ENCODE data around the gene RENBP.

The RENBP gene

DNA sequence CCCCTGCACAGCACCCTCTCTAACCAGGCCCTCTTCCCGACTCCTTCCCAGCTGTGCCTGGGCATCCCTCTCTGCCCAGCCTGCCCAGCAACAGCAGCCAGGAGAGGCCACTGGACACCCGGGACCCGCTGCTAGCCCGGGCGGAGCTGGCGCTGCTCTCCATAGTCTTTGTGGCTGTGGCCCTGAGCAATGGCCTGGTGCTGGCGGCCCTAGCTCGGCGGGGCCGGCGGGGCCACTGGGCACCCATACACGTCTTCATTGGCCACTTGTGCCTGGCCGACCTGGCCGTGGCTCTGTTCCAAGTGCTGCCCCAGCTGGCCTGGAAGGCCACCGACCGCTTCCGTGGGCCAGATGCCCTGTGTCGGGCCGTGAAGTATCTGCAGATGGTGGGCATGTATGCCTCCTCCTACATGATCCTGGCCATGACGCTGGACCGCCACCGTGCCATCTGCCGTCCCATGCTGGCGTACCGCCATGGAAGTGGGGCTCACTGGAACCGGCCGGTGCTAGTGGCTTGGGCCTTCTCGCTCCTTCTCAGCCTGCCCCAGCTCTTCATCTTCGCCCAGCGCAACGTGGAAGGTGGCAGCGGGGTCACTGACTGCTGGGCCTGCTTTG, 38.9 kb downstream of the RENBP start:
- no peak overlapping the region for H3K4me3 ChIP-seq (ENCODE audit: low read depth, low read length)
- TF ChIP-seq, protein P1, sequence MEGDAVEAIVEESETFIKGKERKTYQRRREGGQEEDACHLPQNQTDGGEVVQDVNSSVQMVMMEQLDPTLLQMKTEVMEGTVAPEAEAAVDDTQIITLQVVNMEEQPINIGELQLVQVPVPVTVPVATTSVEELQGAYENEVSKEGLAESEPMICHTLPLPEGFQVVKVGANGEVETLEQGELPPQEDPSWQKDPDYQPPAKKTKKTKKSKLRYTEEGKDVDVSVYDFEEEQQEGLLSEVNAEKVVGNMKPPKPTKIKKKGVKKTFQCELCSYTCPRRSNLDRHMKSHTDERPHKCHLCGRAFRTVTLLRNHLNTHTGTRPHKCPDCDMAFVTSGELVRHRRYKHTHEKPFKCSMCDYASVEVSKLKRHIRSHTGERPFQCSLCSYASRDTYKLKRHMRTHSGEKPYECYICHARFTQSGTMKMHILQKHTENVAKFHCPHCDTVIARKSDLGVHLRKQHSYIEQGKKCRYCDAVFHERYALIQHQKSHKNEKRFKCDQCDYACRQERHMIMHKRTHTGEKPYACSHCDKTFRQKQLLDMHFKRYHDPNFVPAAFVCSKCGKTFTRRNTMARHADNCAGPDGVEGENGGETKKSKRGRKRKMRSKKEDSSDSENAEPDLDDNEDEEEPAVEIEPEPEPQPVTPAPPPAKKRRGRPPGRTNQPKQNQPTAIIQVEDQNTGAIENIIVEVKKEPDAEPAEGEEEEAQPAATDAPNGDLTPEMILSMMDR (IDR thresholded peaks at IDR 0.05; ENCODE audit: low read depth, low read length) = no peak

DNA sequence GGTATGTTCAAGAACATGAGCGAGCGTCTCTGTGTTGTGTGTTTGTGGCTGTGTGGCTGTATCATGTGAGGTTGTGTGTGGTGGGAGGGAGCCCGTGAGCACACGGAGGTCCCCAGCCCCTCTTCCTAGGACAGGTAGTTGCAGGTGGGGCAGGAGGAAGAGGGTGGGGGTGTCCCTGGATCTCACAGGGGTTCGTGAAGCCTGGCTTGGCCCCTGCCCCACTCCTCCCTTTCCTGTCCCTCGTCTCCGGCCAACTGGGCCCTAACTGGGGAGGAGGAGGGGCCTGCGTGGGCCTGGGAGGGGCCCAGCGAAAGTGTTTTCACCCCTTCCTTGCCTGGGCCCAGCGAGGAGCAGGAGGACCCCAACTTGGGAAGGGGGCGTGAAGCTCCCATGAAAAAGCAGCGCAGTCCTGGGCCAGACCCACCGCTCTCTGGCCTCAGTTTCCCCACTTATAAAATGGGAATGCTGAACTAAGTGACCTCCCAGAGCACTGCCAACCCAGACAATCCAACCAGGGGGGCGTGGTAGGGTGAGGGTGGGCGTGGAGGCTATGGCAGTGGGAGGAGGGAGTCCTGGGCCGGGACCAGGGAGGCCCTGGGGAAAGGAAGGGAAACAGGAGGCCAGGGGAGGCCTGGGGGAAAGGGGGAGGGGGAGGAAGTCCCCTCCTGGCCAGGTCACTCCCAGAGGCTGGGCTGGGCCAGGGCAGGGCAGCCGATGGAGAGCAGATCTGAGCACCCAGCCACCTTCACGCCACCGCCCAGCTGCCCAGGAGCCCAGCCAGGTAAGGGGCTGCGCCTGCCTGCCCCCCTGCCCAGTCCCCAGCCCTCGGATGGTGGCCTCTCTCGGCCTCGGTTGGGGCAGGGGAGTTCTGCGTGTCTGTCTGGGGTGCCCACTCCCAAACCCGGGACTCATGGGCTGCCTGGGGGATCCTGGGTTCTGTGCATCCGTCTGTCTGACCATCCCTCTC, 40.2 kb downstream of the RENBP start, which contains the start of gene AVPR2:
Gene AVPR2 (plus strand): TSS at position 683 of the 967 bp plus-strand sequence. CDS start 473 bp downstream, outside the sequence.
- no peak within 1 kb of the TSS for H3K4me3 ChIP-seq (ENCODE audit: low read depth, low read length)
- TF ChIP-seq, protein P1 (IDR thresholded peaks at IDR 0.05; ENCODE audit: low read depth, low read length) = no peak

GRCh38 chrX:153903238-153903980, 41.0 kb downstream of the RENBP start:
- H3K4me3 ChIP-seq (ENCODE audit: low read depth, low read length) = no peak overlapping the region
- TF ChIP-seq, protein P1 (IDR thresholded peaks at IDR 0.05; ENCODE audit: low read depth, low read length) = no peak

DNA sequence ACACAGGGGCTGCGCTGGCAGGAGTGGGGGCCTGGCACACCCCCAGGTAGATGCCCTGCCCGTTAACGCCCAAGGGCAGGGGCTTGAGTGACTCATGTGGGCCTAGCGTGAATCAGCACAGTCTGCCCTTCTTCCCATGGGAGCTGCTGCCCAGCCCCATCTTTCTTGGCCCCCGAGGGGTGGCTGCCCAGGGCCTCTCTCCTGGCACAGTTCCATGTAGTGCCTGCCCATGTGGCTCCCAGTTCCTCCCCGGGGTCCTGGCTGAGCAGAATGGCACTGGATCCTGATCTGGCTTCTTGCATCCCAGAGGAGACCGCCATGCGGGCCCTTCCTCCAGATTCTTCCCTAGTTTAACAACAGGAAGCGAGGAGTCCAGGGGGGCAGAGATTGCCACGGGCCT, 42.1 kb downstream of the RENBP start:
- TF ChIP-seq, protein P1 (IDR thresholded peaks at IDR 0.05; ENCODE audit: low read depth, low read length) = no peak
- H3K4me3 ChIP-seq (ENCODE audit: low read depth, low read length) = no peak overlapping the region

GRCh38 chrX:153901753-153902140, 42.7 kb downstream of the RENBP start:
- no peak overlapping the region for H3K4me3 ChIP-seq (ENCODE audit: low read depth, low read length)
- TF ChIP-seq, protein P1 (IDR thresholded peaks at IDR 0.05; ENCODE audit: low read depth, low read length) = no peak

DNA sequence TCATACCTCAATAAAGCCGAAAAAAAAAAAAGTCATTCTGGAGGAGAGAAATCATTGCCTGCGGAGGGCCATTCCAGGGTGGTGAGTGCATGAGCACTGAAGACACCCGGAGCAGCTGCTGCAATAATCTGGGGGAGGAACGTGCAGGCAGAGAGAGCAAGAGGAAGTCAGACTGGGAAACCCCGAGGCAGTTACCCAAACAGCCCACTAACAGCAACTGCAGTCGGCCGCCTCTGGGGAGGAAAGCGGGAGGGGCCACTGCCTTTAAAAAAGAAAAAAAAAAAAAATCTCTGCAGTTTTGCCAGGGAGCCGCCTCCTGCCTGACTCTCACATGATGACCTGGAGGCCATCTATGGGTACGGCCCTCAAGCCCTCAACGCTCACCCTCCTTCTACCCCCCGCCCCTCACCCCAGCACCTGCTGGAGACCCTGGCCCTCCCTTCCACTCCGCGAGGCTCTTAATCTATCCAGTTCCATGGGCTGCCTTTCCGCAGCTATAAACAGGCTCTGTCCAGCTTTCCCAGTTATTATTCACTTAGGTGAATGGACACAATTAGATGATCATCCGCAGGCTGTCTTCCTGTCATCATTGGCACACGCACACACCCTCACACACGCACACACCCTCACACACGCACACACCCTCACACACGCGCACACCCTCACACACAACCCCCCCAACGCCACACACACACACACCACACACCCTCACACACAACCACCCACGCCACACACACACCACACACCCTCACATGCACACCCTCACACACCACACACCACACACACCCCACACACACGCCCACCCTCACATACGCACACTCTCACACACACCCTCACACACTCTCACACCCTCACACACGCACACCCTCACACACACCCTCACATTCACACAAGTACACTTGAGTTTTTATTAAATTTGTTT, 43.4 kb downstream of the RENBP start:
- H3K4me3 ChIP-seq (ENCODE audit: low read depth, low read length) = no peak overlapping the region
- TF ChIP-seq, protein P1 (IDR thresholded peaks at IDR 0.05; ENCODE audit: low read depth, low read length) = no peak

All from WI38 (cell line).